GM23338 (cell line): ENCODE measurements around the gene NINJ2. TPM values are rescaled to one million over a fixed set of nuclear protein-coding genes. Genes with fewer than 3 reads are reported as not detected.

Source experiments
- ATAC-seq: fragments of 200-7000 bp; cut with Tn5 transposase; 3 replicates; pipeline ENCODE4 v1.9.1; 2020
- DNase-seq: peaks from one replicate; pipeline ENCODE4 v3.0.0-alpha.2; 2015; ENCODE audit warnings: low spot score
- H2AFZ ChIP-seq: fragments of 200-600 bp; sonication (generic); 2 replicates; pipeline ENCODE4 v1.8.0; 2016; ENCODE audit warnings: antibody characterized with exemption, mild to moderate bottlenecking, moderate library complexity
- H3F3A ChIP-seq: fragments of 200-600 bp; sonication (generic); replicated peaks from 2 replicates; pipeline ENCODE4 v1.8.0; 2017; ENCODE audit warnings: antibody characterized with exemption, mixed run types, low read depth
- H3K27ac ChIP-seq: fragments of 200-600 bp; sonication (generic); 2 replicates; pipeline ENCODE4 v1.6.1; 2016; ENCODE audit warnings: low read depth
- H3K27me3 ChIP-seq: fragments of 200-600 bp; sonication (generic); 2 replicates; pipeline ENCODE4 v1.8.0; 2016; ENCODE audit warnings: mild to moderate bottlenecking, mixed run types, moderate library complexity; ENCODE audit not compliant: insufficient read depth
- H3K36me3 ChIP-seq: fragments of 200-600 bp; sonication (generic); 2 replicates; pipeline ENCODE4 v1.8.0; 2016; ENCODE audit warnings: mild to moderate bottlenecking; ENCODE audit not compliant: insufficient read depth
- H3K4me1 ChIP-seq: fragments of 200-600 bp; sonication (generic); 2 replicates; pipeline ENCODE4 v1.8.0; 2016; ENCODE audit warnings: mild to moderate bottlenecking, moderate library complexity; ENCODE audit not compliant: insufficient read depth
- H3K4me2 ChIP-seq: fragments of 200-600 bp; sonication (generic); 2 replicates; pipeline ENCODE4 v1.7.1; 2017; ENCODE audit warnings: mixed run types
- H3K4me3 ChIP-seq: fragments of 200-600 bp; sonication (generic); 2 replicates; pipeline ENCODE4 v1.6.1; 2016; ENCODE audit warnings: mixed run types
- H3K79me2 ChIP-seq: fragments of 200-600 bp; sonication (generic); replicated peaks from 2 replicates; pipeline ENCODE4 v1.8.0; 2017; ENCODE audit warnings: mild to moderate bottlenecking; ENCODE audit not compliant: insufficient read depth
- H3K9me2 ChIP-seq: fragments of 200-600 bp; sonication (generic); 2 replicates; pipeline ENCODE4 v1.8.0; 2017; ENCODE audit not compliant: insufficient read depth
- H4K20me1 ChIP-seq: fragments of 200-600 bp; sonication (generic); replicated peaks from 2 replicates; pipeline ENCODE4 v1.8.0; 2017; ENCODE audit warnings: mild to moderate bottlenecking; ENCODE audit not compliant: insufficient read depth
- H3K27ac Mint-ChIP-seq: 2 replicates; pipeline ENCODE4 v1.8.0; 2020; ENCODE audit warnings: inconsistent platforms, mild to moderate bottlenecking, moderate library complexity, mixed read lengths
- H3K27me3 Mint-ChIP-seq: 3 replicates; pipeline ENCODE4 v1.8.0; 2022; ENCODE audit warnings: low read depth, mild to moderate bottlenecking, moderate library complexity, mixed read lengths, inconsistent platforms; ENCODE audit not compliant: insufficient read depth, poor library complexity
- H3K36me3 Mint-ChIP-seq: 3 replicates; pipeline ENCODE4 v1.8.0; 2021; ENCODE audit warnings: low read depth, mild to moderate bottlenecking, inconsistent platforms, moderate library complexity, mixed read lengths
- H3K4me1 Mint-ChIP-seq: 3 replicates; pipeline ENCODE4 v1.8.0; 2020; ENCODE audit warnings: mild to moderate bottlenecking, inconsistent platforms, mixed read lengths
- H3K4me3 Mint-ChIP-seq: 3 replicates; pipeline ENCODE4 v1.8.0; 2021; ENCODE audit warnings: moderate library complexity, mild to moderate bottlenecking, inconsistent platforms, mixed read lengths
- H3K9me3 Mint-ChIP-seq: 3 replicates; pipeline ENCODE4 v1.8.0; 2020; ENCODE audit warnings: moderate library complexity, mild to moderate bottlenecking, inconsistent platforms, mixed read lengths
- CREB1 ChIP-seq: fragments of 250-450 bp; sonication (Bioruptor Pico); IDR thresholded peaks from 2 replicates; pipeline ENCODE4 v1.5.0; 2020; ENCODE audit warnings: low read depth, mild to moderate bottlenecking, moderate library complexity
- CTCF ChIP-seq, 2 experiments: fragments of 200-600 bp in 1 of 2; sonication (generic) in 1 of 2; conservative IDR thresholded peaks; 2 replicates each; pipeline versions ENCODE4 v1.5.1 to v1.6.1; 2016 to 2017; ENCODE audit warnings: antibody characterized with exemption in 2 of 2, low read depth in 2 of 2, mild to moderate bottlenecking in 2 of 2, moderate library complexity in 1 of 2
- ETS1 ChIP-seq: IDR thresholded peaks from 2 replicates; pipeline ENCODE4 v1.6.1; 2016; ENCODE audit warnings: antibody characterized with exemption
- EZH2 ChIP-seq: fragments of 200-600 bp; sonication (generic); IDR thresholded peaks from one replicate; pipeline ENCODE4 v1.8.0; 2017; ENCODE audit warnings: antibody characterized with exemption, mild to moderate bottlenecking, low read depth; ENCODE audit not compliant: unreplicated experiment
- EZH2phosphoT487 ChIP-seq: fragments of 200-600 bp; sonication (generic); IDR thresholded peaks from one replicate; pipeline ENCODE4 v1.8.1; 2018; ENCODE audit warnings: antibody characterized with exemption; ENCODE audit not compliant: unreplicated experiment
- JUNB ChIP-seq: IDR thresholded peaks from one replicate; pipeline ENCODE4 v1.6.1; 2016; ENCODE audit warnings: antibody characterized with exemption; ENCODE audit not compliant: unreplicated experiment
- NANOG ChIP-seq: IDR thresholded peaks from 2 replicates; pipeline ENCODE4 v1.6.1; 2016; ENCODE audit warnings: antibody characterized with exemption, borderline replicate concordance
- POLR2AphosphoS5 ChIP-seq: IDR thresholded peaks from 2 replicates; pipeline ENCODE4 v1.6.1; 2016; ENCODE audit warnings: antibody characterized with exemption, low read depth
- REST ChIP-seq: IDR thresholded peaks from one replicate; pipeline ENCODE4 v1.6.1; 2018; ENCODE audit warnings: antibody characterized with exemption; ENCODE audit not compliant: unreplicated experiment
- ZNF114 ChIP-seq: fragments of 250-450 bp; sonication (Bioruptor Pico); IDR thresholded peaks from 2 replicates; pipeline ENCODE4 v1.5.0; 2020; ENCODE audit warnings: mild to moderate bottlenecking, moderate library complexity
- ZNF331 ChIP-seq: fragments of 250-450 bp; sonication (Bioruptor Pico); IDR thresholded peaks from 2 replicates; pipeline ENCODE4 v1.5.0; 2020; ENCODE audit warnings: low read depth, mild to moderate bottlenecking, moderate library complexity
- polyA plus RNA-seq: library from polyadenylated mRNA; unstranded; fragments of >200 nt; fragmentation: Nextera tagmentation; extraction: Ambion mirVana; gene quantifications from 2 replicates; pipeline ENCODE4 v1.2.1, GENCODE V29; 2016
- total RNA-seq: library from RNA; depleted of rRNA; stranded (reverse); fragments of >200 nt; shearing (Covaris generic); gene quantifications from 2 replicates; pipeline ENCODE4 v1.2.3, GENCODE V29; 2014

NINJ2 gene
- total and polyA plus RNA-seq, 2 experiments from 2014 or later = 0.94 to 2.6 TPM

- TF ChIP-seq REST (no peak), ZNF114 (CRISPR knock-in tag) (no peak)
Observed at GRCh38 chr12:542395-543113, 120.7 kb downstream of the NINJ2 start (continued).

- no peak for DNase-seq
- no peak for TF ChIP-seq ZNF114 (CRISPR knock-in tag)
- no peak for TF ChIP-seq JUNB
- TF ChIP-seq ETS1 = no peak
- no peak for TF ChIP-seq REST
- TF ChIP-seq EZH2phosphoT487 = no peak
- no peak for TF ChIP-seq CTCF (conservative IDR thresholded peaks at IDR 0.05; ENCODE audit: low read depth in 2 of 2)
- TF ChIP-seq NANOG = no peak
- TF ChIP-seq POLR2AphosphoS5 = no peak
- TF ChIP-seq EZH2 = no peak
- TF ChIP-seq ZNF331 (CRISPR knock-in tag) = no peak
- no peak for TF ChIP-seq CREB1 (CRISPR knock-in tag)
Observed at GRCh38 chr12:541676-542324, 121.4 kb downstream of the NINJ2 start.

More at GRCh38 chr12:541676-542324, 121.4 kb downstream of the NINJ2 start:
- peak; percentile 13 for ATAC-seq
- H3K79me2 ChIP-seq = no peaks in the 10 kb centered on the region
- H3K27ac Mint-ChIP-seq = 0 out of 2 replicates have a peak overlapping the region, but pooled peaks have one; percentile 36
- H3K4me1 Mint-ChIP-seq = peaks cover 18% of the 10 kb centered on the region
- H3K4me2 ChIP-seq = no peak overlapping the region
- no peak overlapping the region for H3K27ac ChIP-seq
- H3K36me3 ChIP-seq = no peaks in the 10 kb centered on the region
- H4K20me1 ChIP-seq = no peaks in the 10 kb centered on the region
- no peaks in the 10 kb centered on the region for H3F3A ChIP-seq
- H3K4me1 ChIP-seq = peaks cover 7% of the 10 kb centered on the region; the same call in 1 of the 2 replicates
- peaks cover 10% of the 10 kb centered on the region for H3K27me3 Mint-ChIP-seq
- no peak overlapping the region for H2AFZ ChIP-seq
- peaks cover 6% of the 10 kb centered on the region for H3K27me3 ChIP-seq
- no peak overlapping the region for H3K4me3 ChIP-seq
- peaks cover 3% of the 10 kb centered on the region; the same call in 1 of the 3 replicates for H3K36me3 Mint-ChIP-seq
- no peaks in the 10 kb centered on the region for H3K9me2 ChIP-seq
- no peaks in the 10 kb centered on the region for H3K9me3 Mint-ChIP-seq
- H3K4me3 Mint-ChIP-seq = no peak overlapping the region
